Stimulated activated CD8-positive, alpha-beta memory T cell treated with anti-CD3 and anti-CD28 coated beads, Interleukin-15, amount 100 ng/mL, for 48 hours (primary cell): Measurements from ENCODE around the gene DXO.

Experiments
- DNase-seq, 2 donors: peaks; one replicate each; pipeline ENCODE4 v3.0.0-alpha.2; 2020; ENCODE audit warnings: low read depth in 2 of 2

DXO gene

GRCh38 chr6:31930962-31931361, 41.0 kb downstream of the DXO start:
- no peak for DNase-seq

GRCh38 chr6:31928672-31928939, 43.3 kb downstream of the DXO start:
- no peak for DNase-seq

- no peak for DNase-seq
These were observed 43.9 kb downstream of the DXO start for GRCh38 chr6:31927863-31928671.

- no peak for DNase-seq
These were observed 44.6 kb downstream of the DXO start, which contains the start of gene C2 for GRCh38 chr6:31927242-31927862. Gene C2, plus strand, starts transcription at chr6:31927717. Its CDS starts 36 bp downstream, at chr6:31927753.

GRCh38 chr6:31922942-31923341, 49.0 kb downstream of the DXO start:
- DNase-seq, result no peak

GRCh38 chr6:31920811-31921210, 51.1 kb downstream of the DXO start:
- no peak for DNase-seq
